Peyer's patch (tissue), 4 donors: Measurements from ENCODE around the gene SEMA5A.

Experiments used
- POLR2A ChIP-seq, 2 donors: fragments of 450-650 bp; IDR thresholded peaks; one replicate each; pipeline ENCODE4 v1.5.1; 2017; ENCODE audit warnings: antibody characterized with exemption in 2 of 2, mild to moderate bottlenecking in 2 of 2, moderate library complexity in 2 of 2
- TF ChIP-seq, protein P1 (sequence below), 6 experiments: fragments of 450-650 bp in 4 of 6; fragments of 200-600 bp in 2 of 6; sonication (generic) in 1 of 6; IDR thresholded peaks; one replicate each; pipeline ENCODE4 v1.5.1; 2017 to 2019; ENCODE audit warnings: antibody characterized with exemption in 6 of 6, mild to moderate bottlenecking in 3 of 6, moderate library complexity in 1 of 6

DNA sequence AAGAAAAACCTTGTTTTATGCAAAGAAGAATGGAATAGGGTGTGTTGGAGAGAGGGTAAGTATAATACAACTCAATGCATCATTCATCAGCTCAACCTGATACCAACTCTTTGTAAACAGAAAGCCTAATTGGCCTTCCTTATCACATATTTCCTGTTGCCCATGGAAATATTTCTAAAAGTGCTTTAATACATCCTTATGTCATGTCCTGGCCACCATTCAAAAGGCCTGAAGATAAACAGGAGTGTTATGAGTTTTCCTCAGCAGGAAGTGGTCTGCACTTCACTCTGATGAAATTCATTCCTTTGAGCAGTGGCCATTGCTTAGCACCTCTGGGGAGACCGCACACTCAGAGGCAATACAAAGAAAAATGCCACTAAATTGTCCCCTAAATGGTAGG lies 511.2 kb downstream of the SEMA5A start:
- TF ChIP-seq POLR2A (IDR thresholded peaks at IDR 0.05): no peak
- TF ChIP-seq, protein P1, sequence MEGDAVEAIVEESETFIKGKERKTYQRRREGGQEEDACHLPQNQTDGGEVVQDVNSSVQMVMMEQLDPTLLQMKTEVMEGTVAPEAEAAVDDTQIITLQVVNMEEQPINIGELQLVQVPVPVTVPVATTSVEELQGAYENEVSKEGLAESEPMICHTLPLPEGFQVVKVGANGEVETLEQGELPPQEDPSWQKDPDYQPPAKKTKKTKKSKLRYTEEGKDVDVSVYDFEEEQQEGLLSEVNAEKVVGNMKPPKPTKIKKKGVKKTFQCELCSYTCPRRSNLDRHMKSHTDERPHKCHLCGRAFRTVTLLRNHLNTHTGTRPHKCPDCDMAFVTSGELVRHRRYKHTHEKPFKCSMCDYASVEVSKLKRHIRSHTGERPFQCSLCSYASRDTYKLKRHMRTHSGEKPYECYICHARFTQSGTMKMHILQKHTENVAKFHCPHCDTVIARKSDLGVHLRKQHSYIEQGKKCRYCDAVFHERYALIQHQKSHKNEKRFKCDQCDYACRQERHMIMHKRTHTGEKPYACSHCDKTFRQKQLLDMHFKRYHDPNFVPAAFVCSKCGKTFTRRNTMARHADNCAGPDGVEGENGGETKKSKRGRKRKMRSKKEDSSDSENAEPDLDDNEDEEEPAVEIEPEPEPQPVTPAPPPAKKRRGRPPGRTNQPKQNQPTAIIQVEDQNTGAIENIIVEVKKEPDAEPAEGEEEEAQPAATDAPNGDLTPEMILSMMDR (IDR thresholded peaks at IDR 0.05): no peak
